ENCODE results near the gene AGT.

The AGT gene

DNA sequence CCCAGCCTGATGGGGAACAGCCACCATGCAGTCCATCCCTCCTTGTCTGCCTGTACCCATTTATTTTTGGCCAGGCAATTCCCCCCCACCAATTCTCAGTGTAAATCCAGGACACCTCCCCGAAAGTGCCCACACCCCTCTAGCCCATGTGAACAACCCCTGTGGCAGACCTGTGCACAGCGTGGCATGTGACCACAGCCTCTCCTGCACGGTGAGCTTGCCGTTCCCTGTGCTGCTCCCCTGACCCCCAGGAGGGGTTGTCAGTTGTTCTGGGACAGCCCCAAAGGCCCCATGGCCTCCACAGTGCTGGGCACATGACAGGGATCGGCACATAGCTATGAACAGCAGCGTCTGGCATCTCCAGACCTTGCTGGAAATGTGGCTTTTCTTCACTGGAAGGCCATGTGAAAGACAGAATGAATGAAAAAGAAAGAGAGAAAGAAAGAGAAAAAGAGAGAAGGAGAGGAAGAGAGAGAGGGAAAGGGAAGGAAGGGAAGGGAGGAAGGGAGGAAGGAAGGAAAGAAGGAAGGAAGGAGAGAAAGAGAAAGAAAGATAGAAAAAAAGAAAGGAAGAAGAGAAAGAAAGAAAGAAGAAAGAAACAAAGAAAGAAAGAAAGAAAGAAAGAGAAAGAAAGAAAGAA is 37.2 kb upstream of the AGT start:
- Histone ChIP-seq H3K27ac (ENCODE audit: low read length) (no peak overlapping the region), H3K9me3 (ENCODE audit: control insufficient read depth in 1 of 2, low read length in 2 of 2) (no peaks in the 10 kb centered on the region)

DNA sequence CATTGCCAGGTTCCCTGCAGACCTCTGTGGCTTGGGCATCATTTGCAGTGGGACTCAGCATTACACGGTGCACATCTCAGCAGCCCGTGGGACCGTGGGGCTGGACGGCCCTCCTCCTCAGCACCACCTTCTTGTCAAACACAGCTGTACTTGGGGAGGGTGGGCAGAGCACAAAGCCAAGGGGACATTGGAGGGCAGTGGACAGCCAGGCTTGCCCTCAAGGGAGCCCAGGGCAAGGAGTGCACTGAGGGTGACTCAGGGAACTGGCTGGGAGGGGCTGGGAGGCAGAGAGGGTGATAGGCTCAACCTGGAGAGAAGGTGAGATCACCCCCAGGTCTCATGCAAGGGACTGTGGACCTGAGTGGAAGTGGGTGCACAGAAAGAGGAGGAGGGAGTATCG is 36.7 kb upstream of the AGT start:
- H3K4me1 ChIP-seq (ENCODE audit: control insufficient read depth in 1 of 2, insufficient read depth in 2 of 2, low read length in 2 of 2), result peaks cover 0 to 7% of the 10 kb centered on the region in 2 donors
- H3K9me3 ChIP-seq (ENCODE audit: control insufficient read depth in 1 of 2, low read length in 2 of 2), result no peaks in the 10 kb centered on the region
- no peak overlapping the region for H3K4me3 ChIP-seq (ENCODE audit: low read depth in 1 of 2, low read length in 2 of 2)
- no peak overlapping the region for H3K27ac ChIP-seq (ENCODE audit: low read length)
- H3K27me3 ChIP-seq (ENCODE audit: low read depth, low read length), result no peaks in the 10 kb centered on the region
- no peaks in the 10 kb centered on the region for H3K36me3 ChIP-seq (ENCODE audit: control insufficient read depth in 1 of 2, insufficient read depth in 2 of 2, low read length in 2 of 2)

More for the DNA sequence above, 37.2 kb upstream of the AGT start:
- Histone ChIP-seq H3K4me1 (ENCODE audit: control insufficient read depth in 1 of 2, insufficient read depth in 2 of 2, low read length in 2 of 2) (peaks cover 0 to 7% of the 10 kb centered on the region in 2 donors), H3K4me3 (ENCODE audit: low read depth in 1 of 2, low read length in 2 of 2) (no peak overlapping the region), H3K36me3 (ENCODE audit: control insufficient read depth in 1 of 2, insufficient read depth in 2 of 2, low read length in 2 of 2) (no peaks in the 10 kb centered on the region), H3K27me3 (ENCODE audit: low read depth, low read length) (no peaks in the 10 kb centered on the region)

- H3K27me3 ChIP-seq (ENCODE audit: low read depth, low read length), result no peaks in the 10 kb centered on the region
- H3K27ac ChIP-seq (ENCODE audit: low read length), result no peak overlapping the region
- no peaks in the 10 kb centered on the region for H3K9me3 ChIP-seq (ENCODE audit: control insufficient read depth in 1 of 2, low read length in 2 of 2)
- no peak overlapping the region for H3K4me3 ChIP-seq (ENCODE audit: low read depth in 1 of 2, low read length in 2 of 2)
- peaks cover 0 to 7% of the 10 kb centered on the region in 2 donors for H3K4me1 ChIP-seq (ENCODE audit: control insufficient read depth in 1 of 2, insufficient read depth in 2 of 2, low read length in 2 of 2)
- H3K36me3 ChIP-seq (ENCODE audit: control insufficient read depth in 1 of 2, insufficient read depth in 2 of 2, low read length in 2 of 2), result no peaks in the 10 kb centered on the region
These were observed 35.7 kb upstream of the AGT start for GRCh38 chr1:230749635-230750034.

DNA sequence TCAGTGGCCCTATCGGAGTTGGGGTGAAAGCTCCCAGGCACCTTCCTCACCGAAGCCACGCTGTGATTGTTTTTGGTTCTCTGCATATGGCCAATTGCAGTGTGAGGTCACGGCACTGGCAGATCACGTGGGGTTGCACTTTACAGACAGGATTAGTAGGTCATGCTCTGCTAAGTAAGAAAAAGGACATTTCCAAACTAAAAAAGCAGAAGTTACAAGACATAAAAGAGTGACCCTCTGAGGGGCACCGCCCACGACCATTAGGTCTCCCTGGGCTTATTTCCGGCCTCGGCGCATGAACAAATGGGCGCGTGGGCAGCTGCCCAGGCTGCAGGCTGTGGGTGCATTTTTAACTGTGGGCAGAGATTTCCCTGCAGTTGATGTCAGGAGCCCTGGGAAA is 35.2 kb upstream of the AGT start:
- H3K36me3 ChIP-seq (ENCODE audit: control insufficient read depth in 1 of 2, insufficient read depth in 2 of 2, low read length in 2 of 2), result no peaks in the 10 kb centered on the region
- no peaks in the 10 kb centered on the region for H3K27me3 ChIP-seq (ENCODE audit: low read depth, low read length)
- H3K9me3 ChIP-seq (ENCODE audit: control insufficient read depth in 1 of 2, low read length in 2 of 2), result no peaks in the 10 kb centered on the region
- H3K4me3 ChIP-seq (ENCODE audit: low read depth in 1 of 2, low read length in 2 of 2), result no peak overlapping the region
- H3K27ac ChIP-seq (ENCODE audit: low read length), result no peak overlapping the region
- peaks cover 0 to 7% of the 10 kb centered on the region in 2 donors for H3K4me1 ChIP-seq (ENCODE audit: control insufficient read depth in 1 of 2, insufficient read depth in 2 of 2, low read length in 2 of 2)

DNA sequence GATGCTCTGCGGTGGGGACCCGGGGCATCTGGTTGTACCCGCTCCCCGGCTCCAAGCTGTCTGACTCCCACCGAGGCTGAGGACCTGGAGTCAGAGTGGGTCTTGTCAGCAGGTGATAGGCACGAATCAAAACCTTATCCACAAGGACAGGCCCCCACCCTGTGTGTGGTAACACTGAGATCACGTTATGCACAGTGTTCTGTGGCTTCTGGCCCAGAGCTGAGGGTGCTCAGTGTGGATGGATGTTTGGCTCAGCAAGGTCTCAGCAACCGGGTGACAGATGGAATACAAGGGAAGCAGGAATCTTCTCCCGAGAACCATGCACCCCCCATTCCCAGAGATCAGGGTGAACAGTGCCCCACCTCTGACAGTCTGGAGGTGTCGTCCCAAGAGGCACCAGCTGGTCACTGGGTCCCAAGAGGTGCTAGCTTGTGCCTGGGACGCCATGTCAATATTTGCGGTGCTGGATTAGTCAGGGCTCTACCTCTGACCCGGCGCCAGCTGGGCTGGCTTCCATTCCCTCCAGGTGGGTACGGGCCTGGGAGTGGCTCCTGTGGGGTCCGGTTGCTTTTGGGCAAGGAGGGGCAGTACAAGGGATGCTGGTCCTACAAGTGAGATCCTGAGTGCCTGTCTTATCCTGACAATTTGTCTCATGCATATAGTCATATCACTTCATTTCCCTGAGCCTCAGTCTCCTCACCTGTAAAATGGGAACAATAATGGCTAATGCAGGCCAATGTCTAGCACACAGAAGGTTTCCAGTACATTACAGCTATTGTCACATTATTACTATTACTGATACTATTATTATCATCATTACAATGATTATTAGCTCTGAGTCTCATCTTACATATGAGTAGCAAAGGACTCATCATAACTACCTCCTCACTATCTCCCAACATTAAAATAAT is 34.2 kb upstream of the AGT start:
- Histone ChIP-seq H3K27ac (ENCODE audit: low read length) (no peak overlapping the region), H3K4me3 (ENCODE audit: low read depth in 1 of 2, low read length in 2 of 2) (no peak overlapping the region), H3K36me3 (ENCODE audit: control insufficient read depth in 1 of 2, insufficient read depth in 2 of 2, low read length in 2 of 2) (no peaks in the 10 kb centered on the region), H3K27me3 (ENCODE audit: low read depth, low read length) (no peaks in the 10 kb centered on the region), H3K4me1 (ENCODE audit: control insufficient read depth in 1 of 2, insufficient read depth in 2 of 2, low read length in 2 of 2) (peaks cover 0 to 2% of the 10 kb centered on the region in 2 donors), H3K9me3 (ENCODE audit: control insufficient read depth in 1 of 2, low read length in 2 of 2) (no peaks in the 10 kb centered on the region)

- H3K27me3 ChIP-seq (ENCODE audit: low read depth, low read length), result no peaks in the 10 kb centered on the region
- H3K4me1 ChIP-seq (ENCODE audit: control insufficient read depth in 1 of 2, insufficient read depth in 2 of 2, low read length in 2 of 2), result no peaks in the 10 kb centered on the region
- no peaks in the 10 kb centered on the region for H3K36me3 ChIP-seq (ENCODE audit: control insufficient read depth in 1 of 2, insufficient read depth in 2 of 2, low read length in 2 of 2)
- H3K4me3 ChIP-seq (ENCODE audit: low read depth in 1 of 2, low read length in 2 of 2), result no peak within 1 kb of the TSS
- no peaks in the 10 kb centered on the region for H3K9me3 ChIP-seq (ENCODE audit: control insufficient read depth in 1 of 2, low read length in 2 of 2)
- no peak within 1 kb of the TSS for H3K27ac ChIP-seq (ENCODE audit: low read length)
These were observed 33.3 kb upstream of the AGT start, which contains the start of gene CAPN9 for GRCh38 chr1:230747127-230747730. CAPN9 (plus strand) TSS chr1:230747388; CDS start chr1:230747497, 109 bp downstream.

DNA sequence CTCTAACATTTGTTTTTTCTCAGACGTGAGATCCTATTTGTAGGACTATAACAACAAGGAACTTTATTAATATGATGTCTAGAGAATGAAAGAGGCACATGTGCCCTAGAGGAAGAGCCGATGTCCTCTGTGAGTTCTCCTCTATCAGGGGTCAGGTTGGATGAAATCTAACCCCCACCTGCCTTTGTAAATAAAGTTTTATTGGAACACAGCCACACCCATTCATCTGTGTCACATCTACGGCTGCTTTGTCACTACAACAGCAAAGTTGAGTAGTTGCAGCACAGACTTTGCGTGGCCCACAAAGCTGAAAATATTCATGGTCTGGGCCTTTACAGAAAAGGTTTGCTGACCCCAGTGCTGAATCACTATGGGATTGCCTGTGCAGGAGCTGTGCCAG is 32.7 kb upstream of the AGT start:
- Histone ChIP-seq H3K27me3 (ENCODE audit: low read depth, low read length) (no peaks in the 10 kb centered on the region), H3K4me1 (ENCODE audit: control insufficient read depth in 1 of 2, insufficient read depth in 2 of 2, low read length in 2 of 2) (no peaks in the 10 kb centered on the region), H3K27ac (ENCODE audit: low read length) (no peak overlapping the region), H3K4me3 (ENCODE audit: low read depth in 1 of 2, low read length in 2 of 2) (no peak overlapping the region), H3K9me3 (ENCODE audit: control insufficient read depth in 1 of 2, low read length in 2 of 2) (no peaks in the 10 kb centered on the region), H3K36me3 (ENCODE audit: control insufficient read depth in 1 of 2, insufficient read depth in 2 of 2, low read length in 2 of 2) (no peaks in the 10 kb centered on the region)

DNA sequence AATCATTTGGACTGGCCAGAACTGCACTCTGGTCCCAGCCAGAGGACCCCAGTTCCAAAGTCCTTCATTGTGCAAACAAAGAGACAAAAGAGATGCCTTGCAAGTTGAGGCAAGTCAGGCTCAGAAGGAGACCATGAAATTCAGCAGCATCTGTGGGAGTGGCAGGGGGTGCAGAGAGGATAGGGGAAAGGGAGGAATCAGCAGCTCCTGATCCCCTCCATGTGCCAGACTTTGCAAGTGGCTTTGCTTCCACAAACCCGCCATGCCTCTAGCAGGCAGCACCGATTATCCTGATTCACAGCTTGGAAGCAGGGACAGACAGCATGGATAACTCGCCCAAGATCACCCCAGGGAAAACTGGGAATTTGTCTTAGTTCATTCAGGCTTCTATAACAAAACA is 31.1 kb upstream of the AGT start:
- Histone ChIP-seq H3K36me3 (ENCODE audit: control insufficient read depth in 1 of 2, insufficient read depth in 2 of 2, low read length in 2 of 2) (no peaks in the 10 kb centered on the region), H3K4me3 (ENCODE audit: low read depth in 1 of 2, low read length in 2 of 2) (no peak overlapping the region), H3K27me3 (ENCODE audit: low read depth, low read length) (no peaks in the 10 kb centered on the region), H3K9me3 (ENCODE audit: control insufficient read depth in 1 of 2, low read length in 2 of 2) (no peaks in the 10 kb centered on the region), H3K27ac (ENCODE audit: low read length) (no peak overlapping the region), H3K4me1 (ENCODE audit: control insufficient read depth in 1 of 2, insufficient read depth in 2 of 2, low read length in 2 of 2) (no peaks in the 10 kb centered on the region)

DNA sequence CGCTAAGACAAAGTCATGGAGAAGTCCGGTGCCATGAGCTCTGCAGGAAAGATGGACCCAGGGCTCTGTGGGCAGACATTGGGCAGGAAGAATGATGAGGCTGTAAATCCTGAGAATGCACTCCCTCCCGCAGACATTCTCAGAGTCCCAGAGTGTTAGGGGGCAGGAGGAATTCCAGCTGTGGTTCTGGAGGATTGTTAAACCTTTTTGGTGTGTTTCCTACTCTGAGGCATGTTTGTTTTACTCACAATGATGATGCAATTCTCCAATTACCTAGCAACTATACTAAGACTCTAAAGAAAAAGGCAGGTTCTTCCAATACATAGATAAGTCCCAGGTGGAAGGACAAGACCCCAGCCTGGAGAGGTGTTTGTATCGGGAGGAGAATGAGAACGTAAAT is 30.5 kb upstream of the AGT start:
- Histone ChIP-seq H3K4me3 (ENCODE audit: low read depth in 1 of 2, low read length in 2 of 2) (no peak overlapping the region), H3K36me3 (ENCODE audit: control insufficient read depth in 1 of 2, insufficient read depth in 2 of 2, low read length in 2 of 2) (no peaks in the 10 kb centered on the region), H3K27ac (ENCODE audit: low read length) (no peak overlapping the region), H3K4me1 (ENCODE audit: control insufficient read depth in 1 of 2, insufficient read depth in 2 of 2, low read length in 2 of 2) (no peaks in the 10 kb centered on the region), H3K27me3 (ENCODE audit: low read depth, low read length) (no peaks in the 10 kb centered on the region), H3K9me3 (ENCODE audit: control insufficient read depth in 1 of 2, low read length in 2 of 2) (no peaks in the 10 kb centered on the region)

DNA sequence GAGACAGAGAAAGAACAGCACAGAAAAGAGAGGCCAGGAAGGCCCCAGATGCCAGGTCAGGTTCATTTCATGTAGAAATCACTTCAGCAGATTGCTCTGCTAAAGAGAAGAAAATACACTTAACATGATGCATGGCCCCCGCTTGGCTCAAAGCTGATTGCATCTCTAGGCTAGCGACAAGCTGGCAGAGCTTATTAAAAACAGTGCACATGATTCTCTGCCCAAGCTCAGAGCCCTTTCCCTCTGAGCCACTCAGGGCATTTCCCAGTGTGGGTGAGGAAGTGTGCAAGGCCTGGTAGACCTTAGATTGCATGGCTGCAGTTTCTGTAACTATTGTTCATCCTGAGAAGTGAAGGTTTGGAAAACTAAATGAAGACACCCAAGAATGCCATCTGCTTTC is 30.0 kb upstream of the AGT start:
- Histone ChIP-seq H3K27me3 (ENCODE audit: low read depth, low read length) (no peaks in the 10 kb centered on the region), H3K9me3 (ENCODE audit: control insufficient read depth in 1 of 2, low read length in 2 of 2) (no peaks in the 10 kb centered on the region), H3K36me3 (ENCODE audit: control insufficient read depth in 1 of 2, insufficient read depth in 2 of 2, low read length in 2 of 2) (no peaks in the 10 kb centered on the region), H3K4me1 (ENCODE audit: control insufficient read depth in 1 of 2, insufficient read depth in 2 of 2, low read length in 2 of 2) (no peaks in the 10 kb centered on the region), H3K27ac (ENCODE audit: low read length) (no peak overlapping the region), H3K4me3 (ENCODE audit: low read depth in 1 of 2, low read length in 2 of 2) (no peak overlapping the region)

- Histone ChIP-seq H3K36me3 (ENCODE audit: control insufficient read depth in 1 of 2, insufficient read depth in 2 of 2, low read length in 2 of 2) (no peaks in the 10 kb centered on the region), H3K4me3 (ENCODE audit: low read depth in 1 of 2, low read length in 2 of 2) (no peak overlapping the region), H3K27ac (ENCODE audit: low read length) (no peak overlapping the region)
These were observed 25.8 kb upstream of the AGT start for GRCh38 chr1:230739564-230740290.

More at GRCh38 chr1:230739564-230740290, 25.8 kb upstream of the AGT start:
- Histone ChIP-seq H3K4me1 (ENCODE audit: control insufficient read depth in 1 of 2, insufficient read depth in 2 of 2, low read length in 2 of 2) (no peaks in the 10 kb centered on the region), H3K27me3 (ENCODE audit: low read depth, low read length) (no peaks in the 10 kb centered on the region), H3K9me3 (ENCODE audit: control insufficient read depth in 1 of 2, low read length in 2 of 2) (no peaks in the 10 kb centered on the region)

Data from muscle layer of duodenum (tissue), 2 donors.